ENCODE results near the gene OTUD3.
A peak's percentile ranks its signal among the peaks of the same experiment; 100 is the strongest.
"Not testable (repeated sequence)": the region's sequence is repeated elsewhere in the genome, so short reads cannot be mapped to it uniquely, and the experiment has no call there.

OTUD3 gene

GRCh38 chr1:19920132-19920710 lies 38.0 kb downstream of the OTUD3 start:
- DNase-seq (ENCODE audit: low spot score): no peak

- no peak for DNase-seq (ENCODE audit: low spot score)
Observed at GRCh38 chr1:19921310-19921709, 39.1 kb downstream of the OTUD3 start.

DNA sequence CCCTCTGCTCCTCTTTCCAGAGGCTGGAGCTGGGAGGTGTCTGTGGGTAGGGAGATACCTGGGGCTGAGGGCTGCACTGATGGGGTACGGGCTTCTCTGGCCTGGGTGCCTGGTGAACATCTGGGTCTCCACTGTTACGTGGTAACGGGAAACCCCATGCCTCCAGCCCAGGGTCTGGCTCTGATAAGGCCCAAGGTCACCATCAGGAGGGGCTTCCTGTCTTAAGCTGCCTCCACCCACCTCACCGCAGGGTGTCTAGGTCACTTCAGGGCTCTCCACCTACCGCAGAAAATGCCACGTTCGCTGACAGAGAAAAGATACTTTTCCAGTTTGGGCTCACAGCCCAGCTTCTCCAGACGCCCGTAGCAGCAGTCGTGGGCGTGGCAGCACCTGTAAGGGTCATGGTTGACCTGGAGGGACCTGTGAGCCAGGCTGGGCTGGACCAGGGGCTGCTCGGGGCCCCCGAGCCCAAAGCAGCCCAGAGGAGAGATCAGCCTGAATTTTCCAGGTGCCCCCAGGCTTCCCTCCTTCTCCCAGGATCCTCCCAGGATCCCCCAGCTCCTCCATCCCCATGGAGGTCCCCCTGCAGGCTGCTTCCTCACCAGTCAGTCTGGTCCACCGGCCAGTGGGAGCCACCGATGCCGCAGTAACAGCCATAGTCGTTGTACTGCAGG lies 40.0 kb downstream of the OTUD3 start:
- no peak for DNase-seq (ENCODE audit: low spot score)

- DNase-seq (ENCODE audit: low spot score): no peak
Observed at GRCh38 chr1:19923137-19923952, 41.1 kb downstream of the OTUD3 start, which contains the start of gene PLA2G2E. PLA2G2E (minus strand) TSS chr1:19923617; CDS start chr1:19923559, 58 bp downstream.

DNA sequence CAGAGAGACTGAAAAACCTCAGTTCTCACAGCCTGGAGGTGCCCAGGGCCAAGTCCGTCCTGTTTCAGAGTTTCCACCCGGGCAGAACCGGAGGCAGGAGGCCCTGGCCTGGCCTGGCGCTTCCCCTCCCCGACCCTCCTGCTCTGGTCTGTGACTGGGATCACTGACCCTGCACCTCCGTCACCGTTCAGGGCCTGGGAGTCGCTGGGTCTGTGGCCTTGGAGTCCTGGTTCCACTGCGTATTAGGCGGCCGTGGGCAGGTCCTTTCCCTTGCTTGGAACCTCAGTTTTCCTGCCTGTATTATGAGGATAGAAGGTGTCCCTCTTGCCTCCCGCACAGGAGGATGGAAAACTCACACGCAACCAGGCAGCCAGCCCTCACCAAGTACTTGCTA lies 41.8 kb downstream of the OTUD3 start:
- no peak for DNase-seq (ENCODE audit: low spot score)

DNA sequence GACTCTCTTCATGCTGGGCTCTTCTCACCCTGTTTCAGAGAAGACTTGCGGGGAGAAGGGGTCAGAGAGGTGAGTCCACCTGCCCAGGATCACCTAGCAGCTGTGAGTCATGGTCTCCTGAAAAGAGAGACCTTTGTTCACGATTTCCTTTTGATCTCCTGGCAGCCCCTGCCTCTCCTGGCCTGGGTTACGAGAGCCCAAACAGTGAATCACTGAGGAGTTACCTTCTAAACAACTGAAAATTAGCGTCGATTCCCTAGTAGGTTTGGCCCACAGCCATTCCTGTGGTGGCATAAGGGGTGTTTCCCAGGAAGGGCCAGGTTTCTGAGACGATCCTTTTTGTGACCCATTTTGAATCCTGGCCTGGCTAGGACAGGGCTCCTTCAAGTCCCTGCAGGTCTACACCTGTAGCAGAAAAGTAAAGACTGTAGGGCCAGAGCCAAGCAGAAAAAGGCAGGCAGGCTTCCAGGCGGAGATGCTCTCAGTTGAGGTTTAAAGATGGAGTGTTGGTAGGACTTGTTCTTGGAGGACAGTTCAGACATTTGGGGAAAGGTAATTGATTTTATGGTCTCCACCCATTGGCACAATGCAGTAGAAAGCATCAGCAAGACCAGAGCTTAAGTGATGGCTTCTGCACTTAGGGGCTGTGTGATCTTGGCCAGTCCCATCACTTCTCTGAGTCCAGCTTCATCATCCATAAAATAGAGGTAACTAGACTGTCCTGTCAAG lies 43.3 kb downstream of the OTUD3 start:
- no peak for DNase-seq (ENCODE audit: low spot score)

DNA sequence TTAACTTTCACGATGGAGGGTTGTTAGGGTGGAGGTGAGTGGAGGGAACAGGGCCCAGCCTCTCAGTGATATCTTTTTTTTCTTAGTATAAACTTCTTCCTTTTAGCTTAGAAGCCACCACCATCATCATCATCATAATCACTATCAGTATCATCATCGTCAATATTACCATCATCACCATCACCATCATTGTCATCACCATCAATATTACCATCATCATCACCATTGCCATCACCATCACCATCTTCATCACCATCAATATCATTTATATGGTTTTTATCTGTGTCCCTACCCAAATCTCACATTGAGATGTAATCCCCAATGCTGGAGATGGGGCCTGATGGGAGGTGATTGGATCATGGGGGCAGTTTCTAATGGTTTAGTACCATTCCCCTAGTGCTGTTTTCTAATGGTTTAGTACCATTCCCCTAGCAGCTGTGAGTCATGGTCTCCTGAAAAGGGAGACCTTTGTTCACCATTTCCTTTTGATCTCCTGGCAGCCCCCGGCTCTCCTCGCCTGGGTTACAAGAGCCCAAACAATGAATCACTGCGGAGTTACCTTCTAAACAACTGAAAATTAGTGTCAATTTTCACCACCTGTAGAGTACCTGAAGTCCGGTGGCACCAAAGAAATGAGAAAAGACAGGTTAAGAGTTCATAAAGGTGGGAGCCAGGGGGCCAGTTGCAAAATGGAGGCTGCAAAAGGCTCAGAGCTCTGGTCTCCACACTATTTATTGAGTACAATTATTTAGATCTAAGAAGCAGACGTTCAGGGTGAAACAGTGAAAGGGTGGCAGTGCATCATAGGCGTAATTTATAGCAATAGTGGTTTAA lies 44.3 kb downstream of the OTUD3 start:
- DNase-seq (ENCODE audit: low spot score): no peak

DNA sequence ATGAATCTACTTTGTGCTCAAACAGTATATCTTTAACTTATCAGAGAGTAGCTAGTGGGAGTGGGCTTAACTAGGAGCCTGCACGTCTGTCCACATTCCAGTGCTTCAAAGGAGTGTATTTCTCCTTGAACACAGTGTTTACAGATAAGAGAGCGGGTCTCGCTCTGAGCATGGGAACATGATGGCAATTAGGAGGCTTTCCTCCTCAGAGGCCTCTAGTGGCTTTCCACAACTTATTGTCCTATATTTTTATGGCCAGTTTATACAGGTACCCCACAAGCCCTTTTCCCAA lies 44.9 kb downstream of the OTUD3 start:
- DNase-seq (ENCODE audit: low spot score): not testable (repeated sequence)

- DNase-seq (ENCODE audit: low spot score): no peak
Observed at GRCh38 chr1:19932866-19933265, 50.7 kb downstream of the OTUD3 start.

GRCh38 chr1:19934336-19934735 lies 52.1 kb downstream of the OTUD3 start:
- no peak for DNase-seq (ENCODE audit: low spot score)

DNA sequence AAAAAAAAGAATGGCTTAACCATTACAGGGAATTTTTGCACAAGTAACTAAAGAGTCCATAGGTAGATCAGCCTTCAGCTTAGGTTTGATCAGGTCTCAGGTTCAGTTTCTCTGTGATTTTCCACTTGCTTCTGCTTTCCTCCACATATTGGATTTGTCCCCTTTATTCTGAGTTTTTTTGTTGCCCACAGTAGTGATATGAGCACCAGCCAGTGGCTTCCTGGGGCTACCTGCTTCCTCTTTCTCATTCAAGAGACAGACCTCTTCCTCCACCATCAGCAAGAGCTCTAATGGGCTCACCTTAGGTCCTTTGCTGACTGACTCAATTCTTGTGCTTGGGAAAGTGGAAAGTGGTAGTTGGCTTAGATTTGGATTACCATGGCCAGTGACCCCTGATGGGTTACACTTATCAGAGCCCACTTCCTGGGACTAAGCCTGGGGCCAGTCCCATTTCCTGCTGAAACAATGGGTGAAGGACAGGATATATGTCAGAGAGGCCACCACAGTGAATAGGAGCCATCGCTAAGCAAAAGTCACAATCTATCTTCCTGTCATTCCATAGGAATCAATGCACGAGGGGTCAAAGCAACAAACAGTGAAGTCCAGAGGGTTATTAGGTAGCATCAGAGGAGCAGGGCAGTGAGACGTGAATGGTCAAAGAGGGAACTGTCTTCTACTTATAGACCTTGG lies 54.0 kb downstream of the OTUD3 start:
- no peak for DNase-seq (ENCODE audit: low spot score)

DNA sequence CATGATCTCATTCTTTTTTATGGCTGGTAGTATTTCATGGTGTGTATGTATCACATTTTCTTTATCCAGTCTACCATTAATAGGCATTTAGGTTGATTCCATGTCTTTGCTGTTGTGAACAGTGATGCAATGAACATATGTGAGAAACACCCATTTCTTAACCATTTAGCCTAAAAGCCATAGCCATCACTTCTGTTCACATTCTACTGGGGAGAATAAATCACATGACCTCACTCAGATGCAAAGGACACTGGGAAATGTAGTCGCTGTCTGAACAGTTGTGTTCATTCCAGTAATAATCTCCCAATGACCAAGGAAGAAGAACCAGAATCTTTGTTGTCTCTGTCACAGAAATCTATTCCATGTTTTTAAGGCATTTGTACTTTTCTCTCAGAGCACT lies 56.3 kb downstream of the OTUD3 start:
- no peak for DNase-seq (ENCODE audit: low spot score)

GRCh38 chr1:19940486-19941205 lies 58.5 kb downstream of the OTUD3 start:
- no peak for DNase-seq (ENCODE audit: low spot score)

- no peak for DNase-seq (ENCODE audit: low spot score)
Observed at GRCh38 chr1:19941206-19941568, 59.0 kb downstream of the OTUD3 start.

DNA sequence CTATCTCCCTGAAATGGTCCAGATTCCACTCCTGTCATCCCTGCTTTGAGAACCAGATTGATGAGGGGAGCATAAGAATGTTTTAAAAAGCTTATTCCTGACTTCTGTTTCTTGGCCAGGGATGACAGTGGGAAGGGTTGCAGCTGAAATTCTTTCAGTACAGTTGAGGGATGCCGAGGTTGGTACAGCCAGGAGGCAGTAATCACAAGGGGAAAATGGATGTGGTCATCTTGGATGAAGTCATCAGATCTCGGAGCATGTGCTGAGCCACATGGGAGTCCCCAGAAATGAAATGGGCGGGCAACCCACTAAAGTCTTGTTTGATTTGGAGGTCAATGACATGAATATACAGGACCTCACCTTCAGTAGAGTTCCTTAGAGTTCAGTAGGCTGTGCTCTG lies 59.9 kb downstream of the OTUD3 start:
- DNase-seq (ENCODE audit: low spot score): no peak

- no peak for DNase-seq (ENCODE audit: low spot score)
Observed at GRCh38 chr1:19942657-19943056, 60.5 kb downstream of the OTUD3 start.

GRCh38 chr1:19945914-19946313 lies 63.7 kb downstream of the OTUD3 start:
- no peak for DNase-seq (ENCODE audit: low spot score)

GRCh38 chr1:19946331-19946751 lies 64.1 kb downstream of the OTUD3 start:
- DNase-seq (ENCODE audit: low spot score): no peak

GRCh38 chr1:19946971-19947370 lies 64.8 kb downstream of the OTUD3 start:
- no peak for DNase-seq (ENCODE audit: low spot score)

DNA sequence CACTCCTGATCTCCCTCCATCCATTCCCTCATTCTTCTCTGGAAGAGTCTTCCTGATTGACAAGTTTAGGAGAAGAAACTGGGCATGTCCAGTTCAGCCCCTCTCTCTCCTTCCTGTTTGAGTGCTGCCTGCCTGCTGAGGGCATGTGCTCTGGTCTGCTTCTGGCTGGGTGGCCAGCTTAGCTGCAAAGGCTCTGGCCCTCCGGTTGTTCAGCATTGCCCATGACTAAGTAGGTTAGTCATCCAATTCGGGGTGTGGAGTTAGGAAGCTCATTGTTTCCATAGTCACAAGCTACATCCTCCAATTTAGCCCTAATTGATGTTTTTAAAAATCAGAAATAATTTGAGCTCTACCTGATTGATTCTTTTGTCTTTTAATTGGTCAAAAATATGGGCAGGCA lies 66.8 kb downstream of the OTUD3 start:
- DNase-seq (ENCODE audit: low spot score): peak; percentile 92

DNA sequence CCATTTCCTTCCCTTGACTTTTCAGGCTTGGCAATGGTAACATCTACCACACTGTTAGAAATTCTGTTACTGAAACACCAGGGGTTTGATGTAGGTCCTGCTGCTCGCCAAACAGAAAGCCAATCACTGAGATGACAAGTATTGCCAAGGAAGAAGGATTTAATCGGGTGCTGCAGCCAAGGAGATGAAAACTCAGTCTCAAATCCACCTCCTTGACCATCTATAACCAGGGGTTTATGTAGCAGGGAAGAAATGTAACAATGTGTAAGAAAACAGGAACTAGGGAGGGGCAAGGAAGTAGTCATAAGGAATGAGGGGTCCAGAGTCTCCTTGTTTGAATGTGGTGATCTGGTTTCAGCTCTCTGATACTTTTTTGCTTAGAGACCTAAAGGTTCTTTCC lies 71.9 kb downstream of the OTUD3 start:
- no peak for DNase-seq (ENCODE audit: low spot score)

All from AG08395 (cell line).